Fibroblast of lung (primary cell): ENCODE results near the gene XBP1. TPM values are rescaled to one million over a fixed set of nuclear protein-coding genes. Genes with fewer than 3 reads are reported as not detected.

Source experiments
- DNase-seq, 2 donors: peaks; one replicate each; pipeline versions ENCODE4 v3.0.0 to v3.0.0-alpha.2; 2010; ENCODE audit warnings: low read depth in 2 of 2
- H2AFZ ChIP-seq: 2 replicates; pipeline ENCODE4 v1.5.1; 2012; ENCODE audit warnings: low read length, control low read depth, inconsistent platforms
- H3K27ac ChIP-seq: 2 replicates; pipeline ENCODE4 v1.5.1; 2011; ENCODE audit warnings: low read length, control low read depth; ENCODE audit not compliant: insufficient read depth
- H3K27me3 ChIP-seq: 2 replicates; pipeline ENCODE4 v1.5.1; 2011; ENCODE audit warnings: mild to moderate bottlenecking, low read length; ENCODE audit not compliant: control insufficient read depth, insufficient read depth
- H3K36me3 ChIP-seq: 2 replicates; pipeline ENCODE4 v1.5.1; 2011; ENCODE audit warnings: low read length; ENCODE audit not compliant: control insufficient read depth, insufficient read depth
- H3K4me1 ChIP-seq: 2 replicates; pipeline ENCODE4 v1.5.1; 2011; ENCODE audit warnings: low read length; ENCODE audit not compliant: control insufficient read depth, insufficient read depth; ENCODE audit errors: extremely low read depth
- H3K4me2 ChIP-seq: 2 replicates; pipeline ENCODE4 v1.5.1; 2011; ENCODE audit warnings: low read length, control low read depth; ENCODE audit not compliant: insufficient read depth; ENCODE audit errors: extremely low read depth
- H3K4me3 ChIP-seq, 4 experiments: fragments of 200-600 bp in 1 of 4; sonication (generic) in 1 of 4; replicated peaks in 1 of 4; 2 replicates each; pipeline ENCODE4 v1.5.1; 2011 to 2016; ENCODE audit warnings: low read length in 4 of 4, low read depth in 3 of 4, mild to moderate bottlenecking in 3 of 4, control low read depth in 2 of 4, inconsistent platforms in 1 of 4, mixed read lengths in 1 of 4; ENCODE audit not compliant: insufficient read depth in 1 of 4; ENCODE audit errors: control extremely low read depth in 1 of 4
- H3K79me2 ChIP-seq: 2 replicates; pipeline ENCODE4 v1.5.1; 2012; ENCODE audit warnings: mild to moderate bottlenecking, low read length, inconsistent platforms; ENCODE audit not compliant: control insufficient read depth, insufficient read depth
- H3K9ac ChIP-seq: 2 replicates; pipeline ENCODE4 v1.5.1; 2011; ENCODE audit warnings: mild to moderate bottlenecking, low read length, control low read depth; ENCODE audit not compliant: insufficient read depth
- H3K9me3 ChIP-seq: 2 replicates; pipeline ENCODE4 v1.5.1; 2012; ENCODE audit warnings: low read depth, low read length; ENCODE audit not compliant: control insufficient read depth, insufficient read depth
- H4K20me1 ChIP-seq: 2 replicates; pipeline ENCODE4 v1.5.1; 2011; ENCODE audit warnings: low read length; ENCODE audit not compliant: control insufficient read depth, insufficient read depth; ENCODE audit errors: extremely low read depth
- CTCF ChIP-seq, 2 donors: IDR thresholded peaks in 1 of 2; conservative IDR thresholded peaks in 1 of 2; 1 replicate in 1 of 2; 2 replicates in 1 of 2; pipeline ENCODE4 v1.5.1; 2011 to 2012; ENCODE audit warnings: low read length in 2 of 2, control low read depth in 1 of 2, inconsistent platforms in 1 of 2, low read depth in 1 of 2, mild to moderate bottlenecking in 1 of 2
- EZH2 ChIP-seq: IDR thresholded peaks from 2 replicates; pipeline ENCODE4 v1.5.1; 2012; ENCODE audit warnings: low read length, control low read depth, mild to moderate bottlenecking; ENCODE audit errors: missing control alignments
- polyA plus RNA-seq, 2 donors: library from polyadenylated mRNA; depleted of rRNA in 1 of 2; stranded (reverse) in 1 of 2; unstranded in 1 of 2; fragments of >200 nt; gene quantifications; 2 replicates each; pipeline ENCODE4 v1.2.1, GENCODE V29; 2011 to 2012; ENCODE audit warnings: missing spikeins in 1 of 2
- total RNA-seq: library from RNA; depleted of rRNA; stranded (reverse); fragments of >200 nt; gene quantifications from 2 replicates; pipeline ENCODE4 v1.2.1, GENCODE V29; 2014

XBP1 gene
- total and polyA plus RNA-seq, 2 donors (not counting 1 experiment from before 2014, with no cell fraction given) = 144 to 241 TPM

- no peaks in the 10 kb centered on the region for H4K20me1 ChIP-seq
- H2AFZ ChIP-seq = no peak overlapping the region
- no peaks in the 10 kb centered on the region for H3K4me1 ChIP-seq
- no peak overlapping the region for H3K4me3 ChIP-seq
- H3K27me3 ChIP-seq = no peaks in the 10 kb centered on the region
- no peaks in the 10 kb centered on the region for H3K36me3 ChIP-seq
- H3K9me3 ChIP-seq = no peaks in the 10 kb centered on the region
- H3K79me2 ChIP-seq = no peaks in the 10 kb centered on the region
- DNase-seq = no peak
- TF ChIP-seq CTCF (conservative IDR thresholded peaks at IDR 0.05 in 1 of 2, IDR thresholded peaks at IDR 0.05 in 1 of 2; ENCODE audit: low read depth in 1 of 2, low read length in 2 of 2) (no peak), EZH2 (no peak)
- no peak overlapping the region for H3K9ac ChIP-seq
- no peak overlapping the region for H3K27ac ChIP-seq
- H3K4me2 ChIP-seq = no peak overlapping the region
Measured at GRCh38 chr22:28843633-28844032, 43.3 kb upstream of the XBP1 start.

GRCh38 chr22:28841111-28841510 lies 40.7 kb upstream of the XBP1 start:
- Histone ChIP-seq H3K27me3 (no peaks in the 10 kb centered on the region), H3K4me3 (no peak overlapping the region), H3K4me2 (no peak overlapping the region), H3K36me3 (no peaks in the 10 kb centered on the region), H3K27ac (no peak overlapping the region), H3K4me1 (no peaks in the 10 kb centered on the region), H4K20me1 (no peaks in the 10 kb centered on the region), H3K9ac (no peak overlapping the region), H3K9me3 (no peaks in the 10 kb centered on the region), H2AFZ (no peak overlapping the region), H3K79me2 (no peaks in the 10 kb centered on the region)
- TF ChIP-seq CTCF (conservative IDR thresholded peaks at IDR 0.05 in 1 of 2, IDR thresholded peaks at IDR 0.05 in 1 of 2; ENCODE audit: low read depth in 1 of 2, low read length in 2 of 2) = no peak
- TF ChIP-seq EZH2 = no peak
- no peak for DNase-seq

- no peaks in the 10 kb centered on the region for H4K20me1 ChIP-seq
- no peak overlapping the region for H3K9ac ChIP-seq
- no peaks in the 10 kb centered on the region for H3K36me3 ChIP-seq
- H3K9me3 ChIP-seq = no peaks in the 10 kb centered on the region
- H3K79me2 ChIP-seq = no peaks in the 10 kb centered on the region
- no peak overlapping the region for H3K4me3 ChIP-seq
- DNase-seq = no peak
- no peak overlapping the region for H2AFZ ChIP-seq
- no peaks in the 10 kb centered on the region for H3K27me3 ChIP-seq
- H3K27ac ChIP-seq = no peak overlapping the region
- H3K4me1 ChIP-seq = no peaks in the 10 kb centered on the region
- no peak for TF ChIP-seq EZH2
- TF ChIP-seq CTCF (conservative IDR thresholded peaks at IDR 0.05 in 1 of 2, IDR thresholded peaks at IDR 0.05 in 1 of 2; ENCODE audit: low read depth in 1 of 2, low read length in 2 of 2) = no peak
- no peak overlapping the region for H3K4me2 ChIP-seq
Measured at GRCh38 chr22:28838971-28839370, 38.6 kb upstream of the XBP1 start.
